Colon (tissue), 2 donors: Measurements from ENCODE around the gene UROD.

ENCODE experiments used
- FAIRE-seq: peaks from 2 replicates; lab custom pipeline; 2012; peaks lifted over from hg19 to GRCh38; lab: Jason Lieb, UNC
- donor health status: control.
- donor health status: control.

Gene UROD

DNA sequence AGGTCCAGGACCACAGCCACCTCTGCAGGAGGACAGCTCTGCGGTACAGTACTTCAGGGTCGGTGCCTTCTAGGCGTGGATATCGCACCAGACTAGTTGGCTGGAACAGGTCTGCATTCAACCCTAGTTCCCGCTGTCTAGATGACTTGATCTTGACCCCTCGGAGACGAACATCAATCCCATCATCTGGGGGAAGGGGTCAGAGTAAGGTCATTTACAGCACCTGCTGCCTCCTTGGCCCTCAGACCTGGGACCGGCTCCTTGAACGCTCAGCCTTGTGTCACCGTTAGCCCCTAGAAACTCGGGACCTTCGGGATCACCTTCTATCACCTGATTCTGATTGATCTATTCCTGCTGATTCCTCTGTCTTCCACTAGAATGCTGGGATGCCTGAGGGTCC, 3.5 kb upstream of the UROD start:
- no peak for FAIRE-seq

DNA sequence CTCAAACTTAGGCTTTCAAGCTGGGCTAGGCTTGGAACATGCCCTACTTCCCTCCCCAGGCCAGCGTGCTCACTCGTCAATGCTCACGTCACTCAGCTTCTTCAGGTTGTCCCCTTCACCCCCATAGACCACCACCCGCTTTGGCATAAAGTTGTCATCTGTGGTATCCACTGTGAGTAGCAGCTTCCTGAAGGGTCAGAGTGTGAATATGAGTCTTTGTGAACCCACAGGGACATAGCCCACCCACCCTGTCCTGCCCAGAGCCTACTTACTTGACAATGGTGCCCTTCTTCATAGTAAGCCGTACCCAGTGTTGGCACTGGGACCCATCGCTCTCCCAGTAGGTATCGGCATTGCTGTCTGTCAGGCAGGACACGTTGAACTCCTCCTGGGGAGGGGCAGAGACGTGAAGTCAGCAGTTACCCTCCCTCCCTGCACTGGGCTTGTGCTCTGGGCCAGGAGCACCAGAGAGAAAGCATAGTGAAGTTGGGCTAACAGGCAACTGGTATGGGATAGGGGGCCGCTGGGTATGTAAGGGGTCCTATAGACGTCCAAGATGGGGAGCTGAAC, 2.7 kb upstream of the UROD start:
- no peak for FAIRE-seq

- no peak for FAIRE-seq
Measured at GRCh38 chr1:45009956-45010854, 1.8 kb upstream of the UROD start.

- FAIRE-seq: no peak
Measured at GRCh38 chr1:45010855-45011811, 921 bp upstream of the UROD start, which contains the start of gene HECTD3. TSS of gene HECTD3 (minus strand) at chr1:45011324. CDS start at chr1:45011257, 67 bp downstream.

DNA sequence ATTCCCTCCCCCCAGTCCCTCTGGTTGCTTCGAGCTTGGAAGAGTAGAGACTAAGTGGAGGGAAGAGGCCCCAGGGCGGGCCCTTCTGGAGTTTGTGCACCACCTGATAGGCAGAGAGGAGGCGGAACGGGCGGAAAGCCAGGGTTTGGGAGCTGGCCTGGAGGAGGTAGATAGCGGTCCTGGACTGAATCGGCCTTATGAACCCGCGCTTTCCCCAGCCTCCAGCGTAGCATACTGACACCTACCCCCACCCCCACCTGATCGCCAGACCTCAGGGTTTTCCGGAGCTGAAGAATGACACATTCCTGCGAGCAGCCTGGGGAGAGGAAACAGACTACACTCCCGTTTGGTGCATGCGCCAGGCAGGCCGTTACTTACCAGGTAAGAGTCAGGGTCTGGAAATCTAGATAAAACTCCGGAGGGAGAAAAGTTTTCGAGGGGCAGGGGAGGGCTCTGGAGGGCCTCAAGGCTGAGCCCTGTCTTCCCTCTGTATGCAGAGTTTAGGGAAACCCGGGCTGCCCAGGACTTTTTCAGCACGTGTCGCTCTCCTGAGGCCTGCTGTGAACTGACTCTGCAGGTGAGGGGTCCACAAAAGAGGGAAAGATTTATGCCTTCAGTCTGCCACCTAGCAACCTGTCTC, 705 bp downstream of the UROD start:
- no peak for FAIRE-seq

DNA sequence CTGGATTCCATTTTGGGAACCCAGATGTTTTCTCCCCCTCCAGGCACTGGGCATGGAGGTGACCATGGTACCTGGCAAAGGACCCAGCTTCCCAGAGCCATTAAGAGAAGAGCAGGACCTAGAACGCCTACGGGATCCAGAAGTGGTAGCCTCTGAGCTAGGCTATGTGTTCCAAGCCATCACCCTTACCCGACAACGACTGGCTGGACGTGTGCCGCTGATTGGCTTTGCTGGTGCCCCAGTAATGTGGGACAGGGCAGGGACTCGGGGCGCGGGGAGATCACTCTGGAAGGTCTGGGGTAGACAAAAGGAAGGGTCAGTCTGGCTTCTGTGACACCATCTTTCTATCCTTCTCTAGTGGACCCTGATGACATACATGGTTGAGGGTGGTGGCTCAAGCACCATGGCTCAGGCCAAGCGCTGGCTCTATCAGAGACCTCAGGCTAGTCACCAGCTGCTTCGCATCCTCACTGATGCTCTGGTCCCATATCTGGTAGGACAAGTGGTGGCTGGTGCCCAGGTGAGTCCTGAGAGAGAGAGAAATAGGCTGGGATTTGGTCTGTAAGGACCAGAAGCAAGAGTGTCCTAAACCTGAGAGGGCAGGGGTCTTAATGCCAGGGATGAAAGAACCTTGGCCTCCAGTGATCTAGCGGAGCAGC, 1.6 kb downstream of the UROD start:
- no peak for FAIRE-seq

DNA sequence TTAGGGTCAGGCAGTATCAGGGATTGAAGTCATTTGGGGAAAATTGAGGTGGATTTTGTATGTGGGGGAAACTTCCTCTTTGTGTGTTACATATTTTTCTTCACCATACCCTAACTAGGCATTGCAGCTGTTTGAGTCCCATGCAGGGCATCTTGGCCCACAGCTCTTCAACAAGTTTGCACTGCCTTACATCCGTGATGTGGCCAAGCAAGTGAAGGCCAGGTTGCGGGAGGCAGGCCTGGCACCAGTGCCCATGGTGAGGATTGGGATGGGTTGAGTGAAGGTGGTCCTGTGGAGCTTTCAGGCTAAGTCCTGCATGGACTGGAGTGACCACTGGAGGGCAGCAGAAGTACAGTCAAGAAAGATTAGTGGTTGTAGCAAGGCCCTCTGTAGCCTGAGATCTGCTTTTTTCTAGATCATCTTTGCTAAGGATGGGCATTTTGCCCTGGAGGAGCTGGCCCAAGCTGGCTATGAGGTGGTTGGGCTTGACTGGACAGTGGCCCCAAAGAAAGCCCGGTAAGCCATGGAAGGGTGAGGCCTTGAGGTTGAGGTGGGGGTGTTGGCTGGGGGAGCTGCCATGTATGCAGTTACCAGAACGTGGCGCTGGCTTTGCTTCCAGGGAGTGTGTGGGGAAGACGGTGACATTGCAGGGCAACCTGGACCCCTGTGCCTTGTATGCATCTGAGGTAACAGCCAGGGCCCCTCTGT, 2.4 kb downstream of the UROD start:
- FAIRE-seq: no peak

- FAIRE-seq: no peak
Measured at GRCh38 chr1:45015683-45016082, 3.6 kb downstream of the UROD start.

GRCh38 chr1:45016090-45016697, 4.1 kb downstream of the UROD start:
- no peak for FAIRE-seq

DNA sequence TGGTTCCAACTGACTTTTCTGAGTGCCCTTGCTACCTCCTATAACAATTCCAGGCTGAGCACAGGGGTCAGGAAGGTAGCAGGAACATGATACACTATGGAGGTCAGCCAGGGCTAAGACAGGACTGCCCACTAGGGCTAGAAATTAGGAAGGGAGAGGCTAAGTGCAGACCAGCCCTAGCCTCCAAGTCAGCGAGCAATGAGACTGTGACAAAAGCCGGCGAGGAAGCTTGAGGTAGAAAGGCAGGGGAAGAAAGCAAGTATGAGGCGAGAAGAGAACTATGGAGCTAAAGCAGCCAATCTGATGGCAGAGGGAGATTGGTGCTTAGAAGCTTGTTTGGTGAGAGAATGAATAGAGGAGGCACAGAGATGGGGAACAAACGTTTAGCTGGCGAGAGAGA, 4.7 kb downstream of the UROD start:
- no peak for FAIRE-seq

DNA sequence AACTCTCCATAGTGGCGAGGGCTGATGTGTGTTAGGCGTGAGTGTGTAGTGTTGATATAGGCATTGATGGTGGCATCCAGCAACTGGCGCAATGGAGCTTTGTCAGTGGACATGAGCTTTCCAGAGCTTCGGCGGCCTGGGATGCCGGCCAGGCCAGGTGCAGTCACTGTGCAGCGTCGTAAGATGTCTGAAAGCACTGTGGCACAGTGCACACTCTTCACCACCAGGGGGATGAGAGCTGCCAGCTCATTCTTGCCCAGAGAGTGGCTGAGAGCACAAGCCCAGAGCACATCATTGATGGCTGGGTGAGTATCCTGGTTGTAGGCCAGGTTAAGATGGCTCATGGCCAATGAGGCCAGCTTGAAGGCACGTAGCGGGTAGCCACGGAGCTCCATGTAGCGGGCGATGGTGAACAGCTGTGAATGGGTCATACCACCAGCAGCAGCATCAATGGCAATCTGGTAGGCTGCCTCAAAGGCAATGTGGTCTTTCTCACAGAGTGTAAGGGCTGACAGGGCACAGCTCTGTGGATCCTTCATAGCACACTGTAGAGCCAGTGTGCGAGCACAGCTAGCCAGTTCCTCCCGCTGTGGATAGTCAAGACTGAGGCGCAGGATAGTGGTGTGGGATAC, 6.7 kb downstream of the UROD start:
- FAIRE-seq: no peak

- no peak for FAIRE-seq
Measured at GRCh38 chr1:45023663-45024062, 11.6 kb downstream of the UROD start.

DNA sequence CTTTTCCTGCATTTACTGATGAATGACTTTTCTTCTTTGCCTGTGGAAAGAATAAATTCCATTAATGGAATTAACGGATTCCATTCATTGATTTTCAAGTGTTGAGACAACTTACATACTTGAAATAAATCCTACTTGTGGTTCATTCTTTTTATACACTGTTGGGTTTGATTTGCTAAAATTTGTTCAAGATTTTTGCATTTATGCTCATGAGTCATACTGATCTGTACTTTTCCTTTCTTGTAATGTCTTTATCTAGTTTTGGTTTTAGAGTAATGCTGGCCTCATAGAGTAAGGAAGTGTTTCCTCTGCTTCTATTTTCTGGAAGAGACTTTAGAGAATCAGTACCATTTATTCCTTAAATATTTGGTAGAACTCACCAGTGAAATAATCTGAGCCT, 14.4 kb downstream of the UROD start:
- FAIRE-seq: no peak

GRCh38 chr1:45032837-45033236, 20.8 kb downstream of the UROD start:
- no peak for FAIRE-seq

DNA sequence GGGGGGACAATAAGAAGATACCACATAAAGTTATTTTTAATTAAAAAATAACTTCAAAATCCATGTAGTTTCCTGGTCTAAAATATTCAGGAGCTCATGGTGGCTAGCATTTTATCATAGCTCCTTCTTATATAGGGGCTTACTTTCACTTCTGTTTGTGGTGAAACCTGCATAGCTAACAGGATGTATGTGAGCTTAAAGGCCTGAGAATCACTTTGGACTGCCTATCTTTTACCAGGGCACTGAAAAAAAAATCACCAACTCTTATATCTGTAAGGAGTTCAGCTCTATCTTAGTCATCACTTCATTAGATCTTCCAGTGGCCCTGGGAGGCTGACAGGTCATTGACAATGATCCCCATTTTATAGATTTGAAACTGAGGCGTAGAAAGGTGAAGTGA, 21.3 kb downstream of the UROD start:
- FAIRE-seq: no peak

- no peak for FAIRE-seq
Measured at GRCh38 chr1:45035631-45036301, 23.7 kb downstream of the UROD start.

DNA sequence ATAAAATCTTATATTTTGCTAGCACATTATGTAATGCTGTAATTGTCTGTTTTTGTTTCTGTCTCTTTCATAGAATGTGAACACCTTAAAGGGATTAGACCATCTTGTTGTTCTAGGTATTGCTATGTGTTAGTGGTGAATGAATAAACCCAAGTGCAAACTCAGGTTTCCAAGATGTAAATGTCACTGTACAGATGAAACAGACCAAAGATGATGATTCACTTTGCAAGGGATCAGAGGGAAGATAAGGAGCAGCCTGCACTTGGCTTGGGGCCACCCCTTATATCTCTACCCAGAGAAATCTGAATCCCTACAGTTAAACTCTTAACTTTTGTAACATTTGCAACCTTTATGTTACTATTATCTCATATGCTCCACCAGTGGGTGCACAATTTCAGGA, 25.4 kb downstream of the UROD start:
- FAIRE-seq: no peak

GRCh38 chr1:45038240-45038639, 26.2 kb downstream of the UROD start:
- no peak for FAIRE-seq

DNA sequence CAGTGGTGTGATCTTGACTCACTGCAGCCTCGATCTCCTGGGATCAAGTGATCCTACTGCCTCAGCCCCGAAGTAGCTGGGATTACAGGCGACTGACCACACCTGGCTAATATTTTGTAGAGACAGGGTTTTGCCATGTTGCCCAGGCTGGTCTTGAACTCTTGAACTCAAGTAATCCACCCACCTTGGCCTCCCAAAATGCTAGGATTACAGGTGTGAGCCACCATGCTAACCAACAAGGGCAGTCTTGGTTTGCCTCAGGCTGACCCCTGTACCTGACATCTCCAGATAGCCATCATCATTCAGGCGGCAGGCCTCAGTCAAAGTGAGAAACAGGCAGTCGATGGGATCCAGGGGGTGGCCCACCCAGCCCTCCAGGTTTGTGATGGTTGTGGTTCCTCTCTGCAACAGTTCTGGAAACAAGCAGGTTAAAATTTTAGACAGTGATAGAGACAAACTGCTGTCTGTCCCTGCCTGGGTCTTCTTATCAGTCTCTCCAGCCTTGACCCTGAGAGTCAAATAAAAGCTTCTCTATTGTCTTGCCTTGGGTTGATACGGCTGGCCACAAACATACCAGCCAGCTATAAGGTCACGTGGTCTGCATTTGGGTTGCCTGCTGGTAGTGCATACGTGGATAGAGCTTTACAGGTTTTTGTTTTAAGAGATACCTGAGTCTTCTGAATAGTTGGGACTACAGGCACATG, 26.8 kb downstream of the UROD start:
- no peak for FAIRE-seq
